ENCODE data around the gene AFF1.

GRCh38 chr4:87087420-87087819 is 152.6 kb downstream of the AFF1 start:
- TF ChIP-seq POLR2AphosphoS5 (IDR thresholded peaks at IDR 0.05; ENCODE audit: low read depth, low read length), result no peak
- no peak for TF ChIP-seq SIN3A (IDR thresholded peaks at IDR 0.05; ENCODE audit: borderline replicate concordance, insufficient read depth, low read length)

Data from PFSK-1 (cell line).